Body of pancreas (tissue), 4 donors: ENCODE measurements around the gene IYD.

ENCODE experiments used
- POLR2A ChIP-seq, 3 donors: fragments of 450-650 bp; IDR thresholded peaks; one replicate each; pipeline ENCODE4 v1.6.1; 2016; ENCODE audit warnings: antibody characterized with exemption in 3 of 3, mild to moderate bottlenecking in 2 of 3
- TF ChIP-seq, protein P1 (sequence below), 7 experiments: fragments of 450-650 bp in 4 of 7; fragments of 200-600 bp in 3 of 7; sonication (generic) in 3 of 7; IDR thresholded peaks; one replicate each; pipeline ENCODE4 v1.5.1; 2016 to 2019; ENCODE audit warnings: antibody characterized with exemption in 7 of 7

- TF ChIP-seq POLR2A (IDR thresholded peaks at IDR 0.05) = no peak
- TF ChIP-seq, protein P1, sequence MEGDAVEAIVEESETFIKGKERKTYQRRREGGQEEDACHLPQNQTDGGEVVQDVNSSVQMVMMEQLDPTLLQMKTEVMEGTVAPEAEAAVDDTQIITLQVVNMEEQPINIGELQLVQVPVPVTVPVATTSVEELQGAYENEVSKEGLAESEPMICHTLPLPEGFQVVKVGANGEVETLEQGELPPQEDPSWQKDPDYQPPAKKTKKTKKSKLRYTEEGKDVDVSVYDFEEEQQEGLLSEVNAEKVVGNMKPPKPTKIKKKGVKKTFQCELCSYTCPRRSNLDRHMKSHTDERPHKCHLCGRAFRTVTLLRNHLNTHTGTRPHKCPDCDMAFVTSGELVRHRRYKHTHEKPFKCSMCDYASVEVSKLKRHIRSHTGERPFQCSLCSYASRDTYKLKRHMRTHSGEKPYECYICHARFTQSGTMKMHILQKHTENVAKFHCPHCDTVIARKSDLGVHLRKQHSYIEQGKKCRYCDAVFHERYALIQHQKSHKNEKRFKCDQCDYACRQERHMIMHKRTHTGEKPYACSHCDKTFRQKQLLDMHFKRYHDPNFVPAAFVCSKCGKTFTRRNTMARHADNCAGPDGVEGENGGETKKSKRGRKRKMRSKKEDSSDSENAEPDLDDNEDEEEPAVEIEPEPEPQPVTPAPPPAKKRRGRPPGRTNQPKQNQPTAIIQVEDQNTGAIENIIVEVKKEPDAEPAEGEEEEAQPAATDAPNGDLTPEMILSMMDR (IDR thresholded peaks at IDR 0.05) = no peak
Measured at GRCh38 chr6:150408842-150409241, 40.0 kb downstream of the IYD start.
